Measurements from ENCODE around the gene RABGAP1L.

- TF ChIP-seq, protein P1, sequence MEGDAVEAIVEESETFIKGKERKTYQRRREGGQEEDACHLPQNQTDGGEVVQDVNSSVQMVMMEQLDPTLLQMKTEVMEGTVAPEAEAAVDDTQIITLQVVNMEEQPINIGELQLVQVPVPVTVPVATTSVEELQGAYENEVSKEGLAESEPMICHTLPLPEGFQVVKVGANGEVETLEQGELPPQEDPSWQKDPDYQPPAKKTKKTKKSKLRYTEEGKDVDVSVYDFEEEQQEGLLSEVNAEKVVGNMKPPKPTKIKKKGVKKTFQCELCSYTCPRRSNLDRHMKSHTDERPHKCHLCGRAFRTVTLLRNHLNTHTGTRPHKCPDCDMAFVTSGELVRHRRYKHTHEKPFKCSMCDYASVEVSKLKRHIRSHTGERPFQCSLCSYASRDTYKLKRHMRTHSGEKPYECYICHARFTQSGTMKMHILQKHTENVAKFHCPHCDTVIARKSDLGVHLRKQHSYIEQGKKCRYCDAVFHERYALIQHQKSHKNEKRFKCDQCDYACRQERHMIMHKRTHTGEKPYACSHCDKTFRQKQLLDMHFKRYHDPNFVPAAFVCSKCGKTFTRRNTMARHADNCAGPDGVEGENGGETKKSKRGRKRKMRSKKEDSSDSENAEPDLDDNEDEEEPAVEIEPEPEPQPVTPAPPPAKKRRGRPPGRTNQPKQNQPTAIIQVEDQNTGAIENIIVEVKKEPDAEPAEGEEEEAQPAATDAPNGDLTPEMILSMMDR (IDR thresholded peaks at IDR 0.05; ENCODE audit: extremely low read depth in 1 of 2, insufficient read depth in 1 of 2, low read depth in 1 of 2, low read length in 2 of 2), result no peak
- no peak for TF ChIP-seq POLR2AphosphoS5 (IDR thresholded peaks at IDR 0.05; ENCODE audit: insufficient read depth, low read depth, low read length)
- no peak for TF ChIP-seq MAX (IDR thresholded peaks at IDR 0.05; ENCODE audit: insufficient read depth, insufficient read length)
- no peak for TF ChIP-seq POLR2A (IDR thresholded peaks at IDR 0.05; ENCODE audit: low read depth, low read length)
- no peak for TF ChIP-seq EZH2 (IDR thresholded peaks at IDR 0.05; ENCODE audit: borderline replicate concordance, low read depth, low read length, severe bottlenecking)
Observed at GRCh38 chr1:174344162-174344561, 184.8 kb downstream of the RABGAP1L start.

Data from endothelial cell of umbilical vein (primary cell).